ENCODE data around the gene SNX15. TPM values are rescaled to one million over a fixed set of nuclear protein-coding genes. Genes with fewer than 3 reads are reported as not detected.

Gene SNX15
- total RNA-seq, 4 donors from 2014 or later: 15.7 to 39.0 (median 27.3) TPM

DNA sequence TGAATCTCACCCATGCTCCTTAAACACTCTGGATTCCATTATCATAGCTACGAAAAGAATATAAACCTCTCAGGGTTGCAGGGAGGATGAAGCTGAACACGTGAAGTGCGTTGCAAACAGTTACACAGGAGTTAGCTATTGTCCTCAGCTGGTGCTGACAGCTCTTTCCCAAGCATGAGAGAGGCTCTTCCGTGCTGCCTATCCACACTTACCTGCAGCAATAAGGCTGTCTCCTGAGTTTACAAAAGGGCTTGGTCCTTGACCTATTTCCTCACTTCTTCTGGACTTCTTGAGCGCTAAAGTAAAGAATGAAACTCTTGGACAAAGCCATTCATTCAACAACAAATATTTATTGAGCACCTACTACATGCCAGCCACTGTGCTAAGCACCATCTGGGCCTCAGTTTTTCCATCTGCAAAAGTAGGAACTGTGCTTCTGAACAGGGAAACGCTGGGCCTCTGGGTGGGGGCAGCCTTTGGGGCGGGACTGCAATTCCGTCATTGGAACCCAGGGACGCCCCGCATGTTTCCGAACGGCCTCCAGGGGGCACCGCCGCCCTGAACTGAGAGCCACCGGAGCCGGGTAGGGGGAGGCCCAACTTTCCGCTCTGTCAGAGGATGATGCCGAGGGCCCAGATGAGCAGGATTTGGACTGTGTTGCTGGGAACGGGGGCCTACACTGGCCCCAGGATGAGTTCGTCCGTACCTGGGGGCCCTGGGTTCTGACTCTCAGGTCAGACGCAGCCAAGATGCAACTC is 13.9 kb upstream of the SNX15 start:
- Histone ChIP-seq H3K36me3 (peaks cover 0 to 6% (median 0%) of the 10 kb centered on the region in 3 donors), H3K27ac (peak overlapping the region; percentile 90 to 99 (median 98)), H3K4me3 (peak overlapping the region; percentile 48 to 85 (median 77)), H3K27me3 (no peaks in the 10 kb centered on the region), H3K4me1 (peaks cover 2 to 22% (median 7%) of the 10 kb centered on the region in 4 donors), H3K9me3 (no peaks in the 10 kb centered on the region)
- DNase-seq: peak; percentile 93 to 97 (median 95)
- peak; percentile 63 to 70 for TF ChIP-seq POLR2A (IDR thresholded peaks at IDR 0.05)
- TF ChIP-seq, protein P1, sequence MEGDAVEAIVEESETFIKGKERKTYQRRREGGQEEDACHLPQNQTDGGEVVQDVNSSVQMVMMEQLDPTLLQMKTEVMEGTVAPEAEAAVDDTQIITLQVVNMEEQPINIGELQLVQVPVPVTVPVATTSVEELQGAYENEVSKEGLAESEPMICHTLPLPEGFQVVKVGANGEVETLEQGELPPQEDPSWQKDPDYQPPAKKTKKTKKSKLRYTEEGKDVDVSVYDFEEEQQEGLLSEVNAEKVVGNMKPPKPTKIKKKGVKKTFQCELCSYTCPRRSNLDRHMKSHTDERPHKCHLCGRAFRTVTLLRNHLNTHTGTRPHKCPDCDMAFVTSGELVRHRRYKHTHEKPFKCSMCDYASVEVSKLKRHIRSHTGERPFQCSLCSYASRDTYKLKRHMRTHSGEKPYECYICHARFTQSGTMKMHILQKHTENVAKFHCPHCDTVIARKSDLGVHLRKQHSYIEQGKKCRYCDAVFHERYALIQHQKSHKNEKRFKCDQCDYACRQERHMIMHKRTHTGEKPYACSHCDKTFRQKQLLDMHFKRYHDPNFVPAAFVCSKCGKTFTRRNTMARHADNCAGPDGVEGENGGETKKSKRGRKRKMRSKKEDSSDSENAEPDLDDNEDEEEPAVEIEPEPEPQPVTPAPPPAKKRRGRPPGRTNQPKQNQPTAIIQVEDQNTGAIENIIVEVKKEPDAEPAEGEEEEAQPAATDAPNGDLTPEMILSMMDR (IDR thresholded peaks at IDR 0.05): peak; percentile 62 to 95 (median 84)

DNA sequence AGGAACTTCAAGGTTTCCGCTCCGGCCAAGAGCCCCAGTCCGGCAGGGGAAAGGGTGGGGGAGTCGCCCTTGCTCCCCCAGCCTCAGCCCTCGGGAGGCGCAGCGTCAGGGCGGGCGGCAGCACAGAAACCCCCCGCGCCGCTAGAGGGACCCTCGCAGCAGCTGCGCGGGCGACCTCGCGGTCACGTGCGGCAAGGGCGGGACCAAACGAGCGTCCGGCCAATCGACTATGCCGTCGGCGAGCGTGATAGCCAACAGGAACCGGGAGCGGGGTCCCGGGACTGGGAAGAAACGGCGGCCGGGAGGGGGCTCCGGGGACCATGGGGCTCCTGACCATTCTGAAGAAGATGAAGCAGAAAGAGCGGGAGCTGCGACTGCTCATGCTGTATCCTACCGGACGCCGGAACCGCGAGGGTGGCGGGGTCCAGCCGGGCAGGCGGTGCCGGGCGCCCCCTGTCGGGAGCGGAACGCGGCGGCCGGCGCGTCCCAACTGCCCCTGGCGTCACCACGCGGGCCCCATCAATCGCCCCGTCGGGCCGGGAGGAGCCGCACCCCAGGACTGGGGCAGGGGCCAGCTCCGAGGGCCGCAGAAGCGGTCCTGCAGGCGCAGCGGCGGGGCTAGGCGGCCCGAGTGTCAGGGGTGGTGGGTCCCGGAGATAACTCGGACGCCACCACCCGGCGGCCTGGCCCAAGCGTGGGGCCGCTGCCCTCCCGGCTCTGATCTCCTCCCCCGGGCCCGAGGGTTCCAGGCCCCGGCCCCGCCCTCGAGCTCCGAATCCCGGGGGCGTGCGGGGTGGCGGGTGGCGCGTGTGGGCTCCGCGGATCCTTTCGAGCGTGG is 13.1 kb upstream of the SNX15 start, which contains the start of gene ARL2:
Gene ARL2 (plus strand): TSS at position 273 of the 838 bp plus-strand sequence. CDS start 48 bp downstream, at position 321.
- TF ChIP-seq, protein P1 (IDR thresholded peaks at IDR 0.05): peak; percentile 91 to 97 (median 94)
- peak; percentile 49 to 65 for TF ChIP-seq POLR2A (IDR thresholded peaks at IDR 0.05)
- H3K4me3 ChIP-seq: peak within 1 kb of the TSS; percentile 48 to 85 (median 77)
- H3K4me1 ChIP-seq: peaks cover 2 to 22% (median 7%) of the 10 kb centered on the region in 4 donors
- no peaks in the 10 kb centered on the region for H3K27me3 ChIP-seq
- H3K27ac ChIP-seq: peak within 1 kb of the TSS; percentile 90 to 99 (median 98)
- peak; percentile 89 to 96 (median 94) for DNase-seq
- no peaks in the 10 kb centered on the region for H3K9me3 ChIP-seq
- peaks cover 0 to 12% (median 0%) of the 10 kb centered on the region in 3 donors for H3K36me3 ChIP-seq

DNA sequence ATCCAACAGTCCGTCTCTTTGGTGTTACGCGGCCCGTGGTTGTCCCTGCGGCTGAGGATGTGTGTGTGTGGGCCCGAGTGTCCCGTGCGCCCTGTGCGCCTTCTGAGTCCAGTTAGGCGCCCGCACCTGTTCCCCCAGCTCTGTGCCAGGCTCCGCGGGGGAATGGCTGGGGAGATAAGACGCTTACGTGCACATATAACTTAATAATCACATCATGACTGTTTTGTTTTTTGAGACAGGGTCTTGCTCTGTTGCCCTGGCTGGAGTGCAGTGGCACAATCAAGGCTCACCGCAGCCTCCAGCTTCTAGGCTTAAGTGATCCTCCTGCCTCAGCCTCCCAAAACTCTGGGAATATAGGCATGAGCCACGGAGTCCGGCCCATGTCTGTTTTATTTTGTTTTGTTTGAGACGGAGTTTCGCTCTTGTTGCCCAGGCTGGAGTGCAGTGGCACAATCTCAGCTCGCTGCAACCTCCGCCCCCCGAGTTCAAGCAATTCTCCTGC is 12.5 kb upstream of the SNX15 start:
- Histone ChIP-seq H3K9me3 (no peaks in the 10 kb centered on the region), H3K27ac (peak overlapping the region; percentile 90 to 99 (median 98)), H3K36me3 (peaks cover 0 to 13% (median 0%) of the 10 kb centered on the region in 3 donors), H3K4me1 (peaks cover 2 to 22% (median 7%) of the 10 kb centered on the region in 4 donors), H3K4me3 (peak overlapping the region; percentile 48 to 85 (median 77)), H3K27me3 (no peaks in the 10 kb centered on the region)
- TF ChIP-seq POLR2A (IDR thresholded peaks at IDR 0.05): no peak
- TF ChIP-seq, protein P1 (IDR thresholded peaks at IDR 0.05): no peak
- DNase-seq: no peak

DNA sequence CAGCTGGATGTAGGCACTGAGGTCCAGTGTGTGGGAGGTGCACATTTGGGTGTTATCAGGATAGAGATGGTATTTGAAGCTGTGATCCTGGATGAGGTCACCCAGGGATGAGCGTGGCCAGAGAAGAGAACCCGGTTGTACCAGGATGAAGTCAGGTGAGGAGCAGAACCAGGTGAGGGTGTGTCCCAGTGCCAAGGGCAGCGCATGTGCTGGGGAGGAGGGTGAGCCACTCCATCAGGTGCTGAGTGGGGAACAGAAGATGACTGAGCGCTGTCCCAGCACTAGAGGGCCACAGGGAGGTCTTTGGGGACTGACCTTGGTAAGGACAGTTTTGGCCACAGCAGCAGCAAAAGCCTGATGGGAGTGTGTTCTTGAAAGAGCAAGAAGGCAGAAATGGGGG is 10.5 kb upstream of the SNX15 start:
- H3K4me3 ChIP-seq: no peak overlapping the region
- H3K27ac ChIP-seq: no peak overlapping the region
- no peaks in the 10 kb centered on the region for H3K9me3 ChIP-seq
- no peak for DNase-seq
- TF ChIP-seq POLR2A (IDR thresholded peaks at IDR 0.05): no peak
- TF ChIP-seq, protein P1 (IDR thresholded peaks at IDR 0.05): no peak
- H3K4me1 ChIP-seq: peaks cover 2 to 22% (median 7%) of the 10 kb centered on the region in 4 donors
- peaks cover 0 to 24% (median 0%) of the 10 kb centered on the region in 3 donors for H3K36me3 ChIP-seq
- no peaks in the 10 kb centered on the region for H3K27me3 ChIP-seq

DNA sequence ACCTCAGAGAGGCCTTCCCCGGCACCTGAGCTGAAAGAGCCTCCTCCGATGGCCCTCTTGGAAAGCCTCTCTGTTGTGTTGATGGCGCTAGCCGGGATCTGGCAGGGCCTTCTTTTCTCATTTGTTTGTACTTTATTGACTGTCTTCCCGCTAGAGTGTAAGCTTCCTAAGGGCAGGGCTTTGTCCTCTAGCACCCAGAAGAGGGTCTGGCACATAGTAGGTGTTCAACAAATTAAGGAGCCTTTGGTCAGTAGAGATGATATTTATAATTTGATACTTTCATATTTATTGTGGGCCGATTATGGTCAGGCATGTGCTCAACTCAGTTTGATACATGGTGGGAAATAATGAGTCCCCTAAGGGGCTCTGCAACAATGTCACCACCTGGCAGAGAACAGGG is 9.3 kb upstream of the SNX15 start:
- no peaks in the 10 kb centered on the region for H3K27me3 ChIP-seq
- TF ChIP-seq POLR2A (IDR thresholded peaks at IDR 0.05): no peak
- TF ChIP-seq, protein P1 (IDR thresholded peaks at IDR 0.05): no peak
- H3K4me3 ChIP-seq: no peak overlapping the region
- DNase-seq: no peak
- H3K9me3 ChIP-seq: no peaks in the 10 kb centered on the region
- H3K36me3 ChIP-seq: peaks cover 0 to 24% (median 0%) of the 10 kb centered on the region in 3 donors
- H3K27ac ChIP-seq: no peak overlapping the region
- peaks cover 2 to 18% (median 7%) of the 10 kb centered on the region in 4 donors for H3K4me1 ChIP-seq
